HuH-7.5 (cell line): ENCODE results near the gene SHKBP1.
A peak's percentile ranks its signal among the peaks of the same experiment; 100 is the strongest.
"Not testable (repeated sequence)": the region's sequence is repeated elsewhere in the genome, so short reads cannot be mapped to it uniquely, and the experiment has no call there.

Experiments
- DNase-seq: peaks from one replicate; pipeline ENCODE4 v3.0.0; 2011; ENCODE audit warnings: low spot score

SHKBP1 gene

DNA sequence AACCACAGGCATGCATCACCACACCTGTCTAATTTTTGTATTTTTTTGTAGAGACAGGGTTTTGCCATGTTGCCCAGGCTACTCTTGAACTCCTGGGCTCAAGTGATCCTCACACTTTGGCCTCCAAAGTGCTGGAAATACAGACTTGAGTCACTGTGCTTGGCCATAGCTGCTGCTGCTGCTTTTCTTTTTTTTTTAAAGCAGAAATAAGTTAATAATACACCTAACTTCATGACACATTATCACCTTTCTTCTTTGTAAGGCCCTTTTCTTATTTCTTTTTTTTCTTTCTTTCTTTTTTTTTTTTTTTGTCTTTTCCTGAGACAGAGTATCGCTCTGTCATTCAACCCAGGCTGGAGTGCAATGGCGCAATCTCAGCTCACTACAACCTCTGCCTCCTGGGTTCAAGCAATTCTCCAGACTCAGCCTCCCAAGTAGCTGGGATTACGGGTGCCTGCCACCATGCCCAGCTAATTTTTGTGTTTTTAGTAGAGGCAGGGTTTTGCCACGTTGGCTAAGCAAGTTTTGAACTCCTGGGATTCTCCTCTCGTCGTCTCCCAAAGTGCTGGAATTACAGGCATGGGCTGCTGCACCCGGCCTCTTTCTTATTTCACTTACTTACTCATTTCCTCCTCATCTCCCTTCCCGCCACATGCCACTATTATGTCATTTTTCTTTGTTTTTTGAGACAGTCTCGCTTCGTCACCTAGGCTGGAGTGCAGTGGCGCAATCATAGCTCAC, 8.7 kb downstream of the SHKBP1 start:
- DNase-seq: no peak

DNA sequence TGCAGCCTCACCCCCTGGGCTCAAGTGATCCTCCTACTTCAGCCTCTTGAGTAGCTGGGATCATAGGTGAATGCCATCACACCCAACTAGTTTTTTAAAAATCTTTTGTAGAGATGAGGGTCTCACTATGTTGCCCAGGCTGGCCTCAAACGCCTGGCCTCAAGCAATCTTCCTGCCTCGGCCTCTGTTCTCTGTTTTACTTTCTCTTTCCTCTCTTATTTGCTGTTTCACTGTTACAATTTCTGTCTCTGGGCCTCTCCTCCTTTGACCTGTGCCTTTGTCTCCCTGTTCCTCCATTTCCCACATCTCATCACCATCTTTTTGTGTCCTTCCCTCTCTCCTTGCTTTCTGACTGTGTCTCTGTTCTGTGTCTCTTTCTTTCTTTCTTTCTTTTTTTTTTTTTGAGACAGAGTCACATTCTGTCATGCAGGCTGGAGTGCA, 9.3 kb downstream of the SHKBP1 start:
- no peak for DNase-seq

DNA sequence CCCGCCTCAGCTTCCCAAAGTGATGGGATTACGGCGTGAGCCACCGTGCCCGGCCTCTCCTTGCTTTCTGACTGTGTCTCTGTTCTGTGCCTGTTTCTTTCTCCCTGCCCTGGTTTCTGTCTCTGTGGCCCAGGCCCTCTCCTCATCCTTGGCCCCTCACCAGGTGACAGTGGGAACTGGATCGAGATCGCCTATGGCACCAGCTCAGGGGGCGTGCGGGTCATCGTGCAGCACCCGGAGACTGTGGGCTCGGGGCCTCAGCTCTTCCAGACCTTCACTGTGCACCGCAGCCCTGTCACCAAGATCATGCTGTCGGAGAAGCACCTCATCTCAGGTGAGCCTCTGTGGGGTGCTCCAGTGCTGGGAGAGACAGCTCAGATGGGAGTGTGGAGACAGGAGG, 9.9 kb downstream of the SHKBP1 start:
- DNase-seq: no peak

DNA sequence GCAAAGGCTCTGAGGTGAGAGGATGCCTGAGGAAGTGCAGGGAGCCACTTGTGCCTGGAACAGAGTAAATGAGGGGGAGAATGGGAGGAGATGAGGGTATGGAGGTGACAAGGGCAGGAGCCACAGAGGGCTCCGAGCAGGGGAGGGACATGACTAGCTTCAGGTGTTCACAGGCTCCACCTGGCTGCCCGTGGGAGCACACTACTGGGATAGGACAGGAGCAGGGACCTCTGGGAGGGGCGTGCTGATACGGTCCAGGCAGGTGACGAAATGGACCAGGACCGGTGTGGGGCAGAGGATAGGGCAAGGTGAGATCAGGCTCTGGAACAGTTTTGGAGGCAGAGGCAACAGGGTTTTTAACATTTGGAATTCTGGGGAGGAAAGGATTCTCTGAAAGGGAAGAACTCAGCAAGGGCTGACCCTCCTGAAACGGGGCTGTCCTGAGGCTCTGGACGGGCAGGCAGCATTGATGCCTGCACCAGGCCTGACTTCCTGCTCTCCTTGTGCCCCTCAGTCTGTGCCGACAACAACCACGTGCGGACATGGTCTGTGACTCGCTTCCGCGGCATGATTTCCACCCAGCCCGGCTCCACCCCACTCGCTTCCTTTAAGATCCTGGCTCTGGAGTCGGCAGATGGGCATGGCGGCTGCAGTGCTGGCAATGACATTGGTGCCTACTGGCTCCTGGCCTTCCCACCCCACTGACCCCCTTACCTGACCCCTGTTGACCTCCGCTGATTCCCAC, 11.6 kb downstream of the SHKBP1 start:
- DNase-seq: no peak

DNA sequence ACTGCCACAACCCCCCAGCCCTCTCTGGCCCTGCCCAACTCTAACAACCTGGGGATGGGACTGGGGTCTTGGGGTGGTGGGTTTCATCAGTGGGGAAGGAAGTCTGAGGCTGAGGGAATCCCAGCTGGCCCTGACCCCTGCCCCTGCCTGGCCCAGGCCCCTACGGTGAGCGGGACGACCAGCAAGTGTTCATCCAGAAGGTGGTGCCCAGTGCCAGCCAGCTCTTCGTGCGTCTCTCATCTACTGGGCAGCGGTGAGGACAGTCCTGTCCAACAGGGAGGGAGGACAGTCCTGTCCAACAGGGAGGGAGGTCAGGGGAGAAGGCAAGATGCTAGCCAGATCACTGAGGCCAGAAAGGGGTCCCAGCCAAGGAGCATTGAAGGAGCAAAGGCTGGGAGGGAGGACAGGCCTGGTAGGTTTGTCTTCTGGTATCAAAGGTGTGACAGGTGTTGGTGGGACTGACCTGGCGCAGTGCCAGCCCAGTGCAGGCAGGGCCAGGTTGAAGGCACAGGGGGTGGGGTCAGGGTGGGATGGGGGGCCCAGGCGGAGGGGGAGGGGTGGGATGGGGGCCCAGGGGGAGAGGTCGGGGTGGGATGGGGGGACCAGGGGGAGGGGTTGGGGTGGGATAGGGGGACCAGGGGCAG, 12.4 kb downstream of the SHKBP1 start:
- DNase-seq: no peak

DNA sequence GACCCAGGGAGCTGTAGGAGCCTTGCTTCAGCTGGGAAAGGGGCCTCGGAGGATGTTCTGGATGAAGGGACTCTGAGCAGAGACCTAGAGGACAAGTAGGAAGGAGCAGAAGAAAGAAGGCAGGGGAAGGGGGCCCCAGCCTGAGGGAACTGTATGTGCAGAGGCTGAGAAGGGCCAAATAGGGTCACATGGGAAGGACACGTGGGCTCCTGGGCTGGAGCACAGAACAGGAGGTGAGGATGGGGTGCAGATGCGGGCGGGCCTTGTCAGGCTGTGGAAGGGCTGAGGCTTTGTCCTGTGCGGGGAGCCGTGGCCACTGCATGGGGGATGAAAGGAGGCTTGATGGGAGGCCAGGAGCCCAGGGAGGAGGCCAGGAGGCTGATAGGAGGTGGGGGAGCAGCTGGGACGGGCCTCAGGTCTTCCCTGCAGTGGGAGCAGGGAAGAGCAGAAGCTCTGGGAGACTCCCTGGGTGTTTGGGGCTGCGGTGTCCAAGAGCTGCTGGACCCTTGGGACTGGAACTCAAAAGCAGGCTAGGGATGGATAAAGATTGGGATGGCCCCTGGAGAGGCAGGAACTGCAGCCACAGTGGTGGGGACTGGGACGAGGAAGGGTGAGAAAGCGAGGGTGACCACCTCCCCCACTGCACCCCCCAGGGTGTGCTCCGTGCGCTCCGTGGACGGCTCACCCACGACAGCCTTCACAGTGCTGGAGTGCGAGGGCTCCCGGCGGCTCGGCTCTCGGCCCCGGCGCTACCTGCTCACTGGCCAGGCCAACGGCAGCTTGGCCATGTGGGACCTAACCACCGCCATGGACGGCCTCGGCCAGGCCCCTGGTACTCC, 13.1 kb downstream of the SHKBP1 start:
- DNase-seq: no peak

DNA sequence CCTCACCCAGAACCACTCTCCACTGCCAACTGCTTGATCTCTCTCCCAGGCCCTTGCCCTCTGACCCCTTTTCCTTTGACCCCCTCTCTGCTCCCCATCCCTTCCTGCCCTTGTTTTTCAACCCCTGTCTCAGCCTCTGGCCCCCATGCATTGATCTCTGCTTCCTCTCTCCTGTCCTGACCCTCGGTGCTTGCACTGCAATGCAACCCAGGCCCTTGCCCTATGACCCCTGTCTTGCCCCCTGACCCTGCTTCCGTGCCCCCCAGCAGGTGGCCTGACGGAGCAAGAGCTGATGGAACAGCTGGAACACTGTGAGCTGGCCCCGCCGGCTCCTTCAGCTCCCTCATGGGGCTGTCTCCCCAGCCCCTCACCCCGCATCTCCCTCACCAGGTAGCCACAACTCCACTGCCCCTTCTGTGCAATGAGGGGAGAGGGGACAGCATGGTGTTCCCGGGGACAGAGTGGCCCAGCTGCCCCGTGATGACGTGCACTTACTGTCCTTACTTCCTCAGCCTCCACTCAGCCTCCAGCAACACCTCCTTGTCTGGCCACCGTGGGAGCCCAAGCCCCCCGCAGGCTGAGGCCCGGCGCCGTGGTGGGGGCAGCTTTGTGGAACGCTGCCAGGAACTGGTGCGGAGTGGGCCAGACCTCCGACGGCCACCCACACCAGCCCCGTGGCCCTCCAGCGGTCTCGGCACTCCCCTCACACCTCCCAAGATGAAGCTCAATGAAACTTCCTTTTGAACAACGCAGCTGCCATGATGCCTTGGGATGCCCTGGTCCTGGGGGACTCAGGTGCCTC, 14.0 kb downstream of the SHKBP1 start:
- no peak for DNase-seq

DNA sequence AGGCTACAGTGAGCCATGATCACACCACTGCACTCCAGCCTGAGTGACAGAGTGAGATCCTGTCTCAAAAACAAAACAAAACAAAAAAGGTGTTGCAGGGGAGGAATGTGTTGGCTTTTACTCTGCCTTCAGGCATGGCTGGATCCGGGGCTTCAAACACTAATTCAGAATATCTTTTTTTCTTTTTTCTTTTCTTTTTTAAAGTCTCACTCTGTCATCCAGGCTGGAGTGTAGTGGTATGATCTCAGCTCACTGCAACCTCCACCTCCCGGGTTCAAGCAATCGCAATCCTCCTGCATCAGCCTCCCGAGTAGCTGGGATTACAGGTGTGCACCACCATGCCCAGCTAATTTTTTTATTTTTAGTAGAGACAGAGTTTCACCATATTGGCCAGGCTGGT, 15.1 kb downstream of the SHKBP1 start:
- not testable (repeated sequence) for DNase-seq

DNA sequence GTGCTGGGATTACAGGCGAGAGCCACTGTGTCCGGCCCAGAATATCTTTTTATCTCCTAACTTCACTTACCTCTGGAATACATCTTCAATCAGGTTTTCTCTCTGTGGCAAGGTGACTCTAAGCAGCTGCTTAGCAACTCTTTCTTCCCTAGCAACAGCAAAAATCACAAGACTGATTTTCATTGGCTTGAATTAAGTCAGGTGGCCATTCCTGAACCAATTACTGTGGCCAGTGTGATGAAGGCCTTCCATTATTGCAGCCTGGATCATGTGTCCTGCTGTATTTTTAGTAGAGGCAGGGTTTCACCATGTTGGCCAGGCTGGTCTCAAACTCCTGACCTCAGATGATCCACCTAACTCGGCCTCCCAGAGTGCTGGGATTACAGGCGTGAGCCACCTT, 15.5 kb downstream of the SHKBP1 start:
- no peak for DNase-seq

DNA sequence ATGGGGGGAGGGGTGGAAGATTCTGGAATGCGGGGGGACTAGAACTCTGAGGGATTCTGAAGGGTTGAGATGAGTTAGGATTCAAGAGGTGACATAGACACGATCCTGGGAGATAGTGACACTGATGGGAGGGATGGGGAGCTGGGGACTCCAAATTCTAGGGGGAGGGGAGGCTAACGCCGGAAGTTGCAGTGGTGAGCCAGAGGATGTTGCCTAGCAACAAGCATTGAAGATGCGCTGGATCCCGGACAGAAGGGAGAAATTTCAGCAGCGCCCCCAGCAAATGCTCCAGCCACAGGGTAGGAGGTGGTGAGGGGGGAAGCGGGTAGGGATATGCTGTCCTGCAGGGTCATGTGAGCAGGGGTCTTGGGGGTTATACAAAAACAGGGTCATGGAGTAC, 17.6 kb downstream of the SHKBP1 start:
- peak; percentile 25 for DNase-seq

DNA sequence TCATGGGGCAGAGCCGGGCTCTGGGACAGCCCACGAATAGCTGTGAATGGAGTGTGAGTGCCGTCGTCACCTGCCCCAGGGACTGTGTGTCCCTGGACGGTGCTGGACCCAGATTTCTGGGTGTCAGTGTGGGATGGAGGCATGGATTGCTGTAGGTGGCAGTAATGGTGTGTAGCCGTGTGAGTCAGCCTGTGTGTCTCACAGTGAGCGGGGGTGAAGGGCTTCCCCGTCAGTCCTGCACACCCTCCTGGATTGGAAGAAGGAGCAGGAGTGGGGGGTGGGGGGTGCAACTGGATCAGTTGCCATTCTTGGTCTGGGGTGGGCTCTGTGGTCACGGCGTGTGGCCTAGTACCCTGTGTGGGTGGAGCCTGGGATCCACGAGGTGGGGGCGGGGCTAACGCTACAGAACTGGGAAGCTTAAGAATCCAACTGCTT, 18.0 kb downstream of the SHKBP1 start:
- peak; percentile 53 for DNase-seq

DNA sequence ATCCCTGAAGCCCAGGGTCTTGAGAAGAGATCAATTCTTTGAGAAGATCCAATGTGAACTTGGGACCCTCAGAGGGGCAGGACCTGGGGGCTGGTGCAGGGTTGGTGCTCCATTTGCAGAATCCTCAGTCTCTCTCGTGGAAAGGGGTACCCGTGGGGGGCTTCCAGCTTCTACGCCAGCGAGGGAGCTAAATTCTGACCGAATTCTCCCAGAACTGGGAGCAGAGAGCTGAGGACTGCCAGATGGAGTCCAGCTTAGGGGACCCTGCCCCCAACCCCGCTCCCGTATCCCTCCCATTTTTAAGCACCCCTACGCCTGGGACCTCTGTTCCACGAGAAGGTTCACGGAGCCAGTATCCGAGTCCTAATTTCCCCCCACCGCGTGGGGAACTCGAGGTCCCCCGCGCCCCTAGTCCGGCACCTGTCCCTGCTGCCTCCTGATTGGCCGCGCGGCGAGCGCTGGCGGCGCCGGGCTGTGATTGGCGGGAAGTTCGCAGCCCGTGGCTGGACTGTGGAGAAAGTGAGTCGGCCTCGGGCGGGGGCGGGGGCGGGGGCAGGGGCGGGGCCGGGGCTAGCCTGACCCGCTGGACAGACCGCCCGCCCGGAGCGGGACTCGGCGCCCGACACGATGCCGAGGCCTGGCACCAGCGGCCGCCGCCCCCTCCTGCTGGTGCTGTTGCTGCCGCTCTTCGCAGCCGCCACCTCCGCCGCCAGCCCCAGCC, 20.1 kb downstream of the SHKBP1 start:
- peak; percentile 78 for DNase-seq

DNA sequence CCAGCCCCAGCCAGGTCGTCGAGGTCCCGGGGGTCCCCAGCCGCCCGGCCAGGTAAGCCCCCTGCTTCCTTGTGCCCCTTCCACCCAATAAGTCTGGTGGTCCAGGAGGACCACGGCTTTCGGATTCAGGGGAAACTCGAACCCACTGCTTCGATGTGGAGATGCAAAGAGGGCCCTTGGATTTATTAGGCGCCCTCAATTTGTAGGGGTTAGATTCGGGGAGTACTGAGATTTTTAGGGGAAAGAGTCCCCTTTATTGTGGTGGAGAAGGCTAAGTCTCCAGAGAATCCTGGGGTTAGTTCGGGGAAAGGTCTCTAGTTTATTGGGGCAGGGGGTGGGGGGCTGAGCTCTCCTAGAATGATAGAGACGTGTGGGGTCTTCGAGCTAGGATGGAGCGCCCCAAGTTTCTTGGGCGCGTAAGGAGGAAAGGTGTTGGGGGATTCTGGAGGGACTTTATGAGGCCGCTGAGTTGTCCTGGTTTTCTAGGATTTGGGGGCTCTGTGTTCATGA, 20.7 kb downstream of the SHKBP1 start:
- DNase-seq: peak; percentile 6

DNA sequence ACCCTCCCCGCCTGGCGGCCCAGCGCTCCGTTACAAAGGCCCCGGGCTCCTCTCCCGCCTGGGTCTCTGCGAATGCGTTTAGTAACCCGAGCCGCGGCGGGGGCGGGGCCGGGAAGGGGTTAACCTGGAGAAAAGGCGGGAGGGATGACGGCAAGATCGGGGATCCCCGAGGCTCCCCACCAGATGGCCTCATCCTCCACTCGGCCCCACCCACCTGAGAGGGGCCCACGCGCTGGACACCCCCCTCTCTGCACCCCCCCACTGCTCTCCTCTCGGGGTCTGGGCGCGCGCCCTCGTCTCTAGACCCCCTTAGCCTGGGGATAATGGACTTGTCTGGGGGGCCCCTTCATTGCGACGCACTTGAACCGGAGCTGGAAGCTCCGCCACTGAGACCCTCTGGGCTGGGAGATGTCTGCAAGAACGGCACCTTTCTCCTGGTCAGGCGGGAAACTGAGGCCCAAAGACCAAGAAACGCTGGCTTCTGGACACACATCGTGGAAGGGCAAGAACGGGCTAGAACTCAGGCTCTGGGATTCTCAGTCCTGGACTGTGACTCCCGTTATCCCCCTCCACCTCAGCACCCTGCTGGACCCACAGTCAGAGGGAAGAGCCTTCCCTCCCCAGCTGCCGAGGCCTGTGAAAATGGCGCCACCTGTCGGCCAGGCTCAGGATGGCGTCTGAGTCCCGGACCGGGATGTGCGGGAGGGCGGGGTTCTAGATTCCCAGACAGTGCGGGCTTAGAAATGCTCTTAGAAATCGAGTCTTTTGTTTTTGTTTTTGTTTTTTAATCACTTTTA, 21.6 kb downstream of the SHKBP1 start:
- peak; percentile 98 for DNase-seq

DNA sequence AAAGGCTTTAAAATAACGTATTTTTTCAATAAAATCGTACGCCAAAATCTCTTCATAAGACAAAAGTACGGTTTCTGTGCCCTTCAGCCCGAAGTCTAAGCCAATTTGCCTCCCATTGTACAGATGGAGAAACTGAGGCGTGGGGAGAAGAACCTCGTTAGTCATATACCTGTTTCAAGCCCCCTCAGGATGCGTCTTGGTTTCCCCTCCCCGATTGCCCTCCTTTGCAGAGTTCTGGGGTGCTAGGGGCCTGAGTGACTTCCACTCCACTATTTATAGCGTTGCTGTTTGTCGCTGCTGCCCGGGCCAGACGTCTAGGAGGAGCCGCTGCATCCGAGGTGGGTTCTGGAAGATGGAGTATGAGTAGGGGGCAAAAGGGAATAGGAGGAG, 22.2 kb downstream of the SHKBP1 start:
- peak; percentile 11 for DNase-seq

DNA sequence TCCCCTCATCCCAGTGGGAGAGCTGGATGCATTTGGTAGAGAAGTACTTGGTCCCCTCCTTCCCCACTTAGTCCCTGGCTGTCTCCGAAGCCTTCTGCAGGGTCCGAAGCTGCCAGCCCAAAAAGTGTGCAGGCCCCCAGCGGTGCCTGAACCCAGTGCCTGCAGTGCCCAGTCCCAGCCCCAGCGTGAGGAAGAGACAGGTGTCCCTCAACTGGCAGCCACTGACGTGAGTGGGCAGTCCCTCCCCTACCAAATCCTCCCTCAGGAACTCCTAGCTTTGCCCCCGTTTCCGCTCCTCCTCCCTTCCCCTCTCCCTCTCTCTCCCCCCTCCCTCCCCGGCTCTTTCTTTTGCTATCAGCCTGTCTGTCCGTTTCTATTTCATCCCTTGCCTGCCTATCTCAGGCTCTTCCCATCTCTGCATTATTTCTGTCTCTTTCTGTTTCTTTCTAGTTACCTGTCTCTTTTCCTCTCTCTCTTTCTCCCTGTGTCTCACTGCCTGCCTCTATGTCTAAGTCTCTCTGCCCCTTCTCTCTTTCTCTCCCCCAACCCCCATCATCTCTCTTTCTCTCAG, 22.7 kb downstream of the SHKBP1 start:
- peak; percentile 13 for DNase-seq

DNA sequence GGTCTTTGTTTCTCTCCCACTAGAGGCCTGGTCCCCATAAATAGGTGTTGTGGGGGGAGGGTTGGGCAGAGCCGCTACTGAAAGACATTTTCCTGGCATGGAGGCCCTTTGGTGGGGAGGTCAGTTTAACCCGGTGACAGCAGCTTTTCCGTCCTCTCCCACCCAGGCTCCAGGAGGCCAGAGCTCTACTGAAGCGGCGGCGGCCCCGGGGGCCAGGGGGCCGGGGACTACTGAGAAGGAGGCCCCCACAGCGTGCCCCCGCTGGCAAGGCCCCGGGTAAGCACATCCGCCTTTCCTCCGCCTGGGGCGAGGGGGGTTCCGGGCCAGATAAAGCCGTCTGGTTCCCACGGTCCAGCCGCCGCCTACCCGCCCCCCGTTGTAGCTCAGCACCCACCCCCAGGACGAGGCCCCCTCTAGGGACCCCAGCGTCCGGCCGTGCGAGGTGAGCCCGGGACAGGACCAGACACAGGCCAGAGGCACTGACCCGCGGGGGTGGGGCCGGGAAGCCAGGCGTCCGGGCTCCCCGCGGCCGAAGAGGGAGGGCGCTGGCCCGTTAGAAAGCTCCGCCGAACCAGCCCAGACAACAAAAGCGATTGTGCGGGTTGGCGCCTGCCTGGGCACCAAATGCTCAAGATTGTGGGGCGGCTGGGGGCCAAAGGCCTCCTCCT, 23.4 kb downstream of the SHKBP1 start:
- DNase-seq: peak; percentile 22

DNA sequence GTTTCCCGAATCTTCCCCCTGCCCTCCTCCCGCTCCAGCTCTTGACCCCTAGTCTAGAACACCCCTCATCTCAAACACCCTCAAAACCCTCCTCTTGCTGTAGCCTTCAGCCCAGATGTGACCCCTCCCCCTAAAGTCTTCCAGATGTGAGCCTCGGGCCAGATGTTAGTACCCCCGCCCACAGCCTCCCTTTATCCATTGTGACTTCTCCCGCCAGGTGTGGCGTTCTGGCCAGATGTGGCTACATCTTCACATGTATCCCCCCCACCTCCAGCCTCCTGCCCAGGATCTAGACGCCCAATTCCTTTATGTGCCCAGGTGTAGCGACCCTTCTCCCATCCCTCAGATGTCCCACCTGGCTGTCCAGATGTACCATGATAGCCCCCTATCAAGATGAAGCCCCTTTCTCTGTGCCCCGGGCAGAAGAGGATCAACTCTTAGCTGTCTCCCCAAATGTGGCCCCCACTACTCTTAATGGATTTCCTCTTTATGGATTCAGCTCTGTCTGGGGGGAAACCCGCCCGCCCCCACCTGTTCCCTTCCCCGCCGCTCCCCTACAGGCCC, 24.0 kb downstream of the SHKBP1 start:
- DNase-seq: peak; percentile 30
